Upper lobe of left lung (tissue), 6 donors: ENCODE data around the gene FAM234A. TPM values are rescaled to one million over a fixed set of nuclear protein-coding genes. Genes with fewer than 3 reads are reported as not detected.
"Not testable (repeated sequence)": the region's sequence is repeated elsewhere in the genome, so short reads cannot be mapped to it uniquely, and the experiment has no call there.

Experiments
- ATAC-seq, 2 donors: fragments of 200-7000 bp; cut with Tn5 transposase; one replicate each; pipeline ENCODE4 v1.9.1; 2022; ENCODE audit warnings: mild to moderate bottlenecking in 2 of 2, moderate library complexity in 2 of 2; ENCODE audit not compliant: low FRiP score in 2 of 2
- DNase-seq, 2 donors: peaks; one replicate each; pipeline ENCODE4 v3.0.0-alpha.2; 2019 to 2020
- H3K27ac ChIP-seq, 4 donors: fragments of 200-600 bp; sonication (generic); one replicate each; pipeline ENCODE4 v1.5.1; 2016 to 2019
- H3K27me3 ChIP-seq, 4 donors: fragments of 200-600 bp; sonication (generic); one replicate each; pipeline ENCODE4 v1.5.1; 2017 to 2019
- H3K36me3 ChIP-seq, 4 donors: fragments of 200-600 bp; sonication (generic); one replicate each; pipeline ENCODE4 v1.5.1; 2016 to 2019
- H3K4me1 ChIP-seq, 4 donors: fragments of 200-600 bp; sonication (generic); one replicate each; pipeline ENCODE4 v1.5.1; 2018 to 2019
- H3K4me3 ChIP-seq, 4 donors: fragments of 200-600 bp; sonication (generic); one replicate each; pipeline ENCODE4 v1.5.1; 2017 to 2019; ENCODE audit warnings: mild to moderate bottlenecking in 2 of 4, moderate library complexity in 1 of 4
- H3K9me3 ChIP-seq, 4 donors: fragments of 200-600 bp; sonication (generic); one replicate each; pipeline ENCODE4 v1.5.1; 2018 to 2019
- CTCF ChIP-seq, 6 experiments: fragments of 450-650 bp in 4 of 6; fragments of 200-600 bp in 2 of 6; sonication (generic) in 2 of 6; IDR thresholded peaks; one replicate each; pipeline ENCODE4 v1.5.1; 2016 to 2019; ENCODE audit warnings: antibody characterized with exemption in 6 of 6
- EP300 ChIP-seq, 4 donors: sonication (generic); formaldehyde crosslinking; IDR thresholded peaks; one replicate each; pipeline ENCODE4 v1.5.1; 2017; ENCODE audit warnings: antibody characterized with exemption in 4 of 4, control low read depth in 2 of 4
- POLR2A ChIP-seq, 4 donors: fragments of 450-650 bp; IDR thresholded peaks; one replicate each; pipeline ENCODE4 v1.5.1; 2016 to 2017; ENCODE audit warnings: antibody characterized with exemption in 4 of 4, mild to moderate bottlenecking in 2 of 4
- POLR2AphosphoS5 ChIP-seq, 2 donors: sonication (generic); formaldehyde crosslinking; IDR thresholded peaks; one replicate each; pipeline ENCODE4 v1.5.1; 2017; ENCODE audit warnings: antibody characterized with exemption in 2 of 2
- WGBS, 2 donors: methylation state at CpG; one replicate each; pipeline ENCODE4 v1.1.5; 2017 to 2018; 5-methylcytosine and 5-hydroxymethylcytosine counted together
- total RNA-seq, 6 donors: library from RNA; depleted of rRNA in 4 of 6; stranded (reverse); fragments of >200 nt in 4 of 6; gene quantifications; one replicate each; pipeline versions ENCODE4 v1.1.0 to v1.2.1, GENCODE V29; 2016 to 2021
- donor health status: DM: no; HTN: no; CAD: no; lungs with moderate emphysema.
- donor health status: DM: no; HTN: yes; CAD: no; lungs with severe emphysema.

Gene FAM234A
- total RNA-seq, 6 donors from 2014 or later, result 55.4 to 92.7 (median 66.0) TPM

GRCh38 chr16:194516-194915 is 40.1 kb upstream of the FAM234A start:
- Histone ChIP-seq H3K36me3 (peaks cover 32 to 100% (median 98%) of the 10 kb centered on the region in 4 donors), H3K4me1 (no peaks in the 10 kb centered on the region), H3K27me3 (no peaks in the 10 kb centered on the region), H3K4me3 (no peak overlapping the region), H3K9me3 (no peaks in the 10 kb centered on the region), H3K27ac (no peak overlapping the region)
- WGBS, 2 donors, result 94 to 100% methylated on average over 6 of the region's 6 CpGs
- DNase-seq, result no peak
- no peak for ATAC-seq
- TF ChIP-seq POLR2AphosphoS5 (IDR thresholded peaks at IDR 0.05) (no peak), POLR2A (IDR thresholded peaks at IDR 0.05) (no peak), CTCF (IDR thresholded peaks at IDR 0.05) (no peak), EP300 (IDR thresholded peaks at IDR 0.05) (no peak)

- 95 to 99% methylated on average over 5 of the region's 5 CpGs for WGBS, 2 donors
- ATAC-seq, result no peak
- H3K36me3 ChIP-seq, result peaks cover 21 to 93% (median 84%) of the 10 kb centered on the region in 4 donors
Measured at GRCh38 chr16:200388-200787, 34.2 kb upstream of the FAM234A start.

GRCh38 chr16:203246-203645 is 31.4 kb upstream of the FAM234A start:
- Histone ChIP-seq H3K27ac (no peak overlapping the region), H3K9me3 (no peaks in the 10 kb centered on the region), H3K4me1 (no peaks in the 10 kb centered on the region), H3K27me3 (no peaks in the 10 kb centered on the region), H3K4me3 (no peak overlapping the region), H3K36me3 (peaks cover 32 to 92% (median 82%) of the 10 kb centered on the region in 4 donors)
- TF ChIP-seq EP300 (IDR thresholded peaks at IDR 0.05), result no peak
- TF ChIP-seq CTCF (IDR thresholded peaks at IDR 0.05), result no peak
- TF ChIP-seq POLR2AphosphoS5 (IDR thresholded peaks at IDR 0.05), result no peak
- no peak for TF ChIP-seq POLR2A (IDR thresholded peaks at IDR 0.05)
- WGBS, 2 donors, result 93 to 95% methylated on average over 4 of the region's 4 CpGs
- ATAC-seq (no peak), DNase-seq (no peak)

More at GRCh38 chr16:200388-200787, 34.2 kb upstream of the FAM234A start:
- H3K4me1 ChIP-seq, result no peaks in the 10 kb centered on the region
- no peak for DNase-seq
- no peak overlapping the region for H3K4me3 ChIP-seq
- no peaks in the 10 kb centered on the region for H3K27me3 ChIP-seq
- H3K27ac ChIP-seq, result no peak overlapping the region
- H3K9me3 ChIP-seq, result no peaks in the 10 kb centered on the region
- TF ChIP-seq EP300 (IDR thresholded peaks at IDR 0.05) (no peak), POLR2A (IDR thresholded peaks at IDR 0.05) (no peak), CTCF (IDR thresholded peaks at IDR 0.05) (no peak), POLR2AphosphoS5 (IDR thresholded peaks at IDR 0.05) (no peak)

- H3K9me3 ChIP-seq, H3K4me1 ChIP-seq, H3K27ac ChIP-seq, ATAC-seq, H3K27me3 ChIP-seq, H3K4me3 ChIP-seq, DNase-seq: not testable (repeated sequence)
- 91 to 93% methylated on average over 9 of the region's 9 CpGs for WGBS, 2 donors
- peaks cover 37 to 92% (median 81%) of the 10 kb centered on the region in 4 donors for H3K36me3 ChIP-seq
Measured at GRCh38 chr16:204046-204445, 30.6 kb upstream of the FAM234A start.

- H3K4me3 ChIP-seq, H3K27me3 ChIP-seq, H3K27ac ChIP-seq, DNase-seq, H3K9me3 ChIP-seq, H3K4me1 ChIP-seq, ATAC-seq: not testable (repeated sequence)
- 90 to 95% methylated on average over 4 of the region's 4 CpGs for whole genome bisulfite sequencing, 2 donors
- H3K36me3 ChIP-seq, result peaks cover 31 to 90% (median 71%) of the 10 kb centered on the region in 4 donors
Measured at GRCh38 chr16:209359-209758, 25.3 kb upstream of the FAM234A start.

- 91 to 93% methylated on average over 14 of the region's 14 CpGs for WGBS, 2 donors
- not testable (repeated sequence) for H3K9me3 ChIP-seq, ATAC-seq, H3K27me3 ChIP-seq, H3K4me3 ChIP-seq, H3K27ac ChIP-seq, H3K4me1 ChIP-seq
- peak in 1 of 2 donors; percentile 60 for DNase-seq
- H3K36me3 ChIP-seq, result peaks cover 18 to 89% (median 66%) of the 10 kb centered on the region in 4 donors
Measured at GRCh38 chr16:211631-212180, 22.9 kb upstream of the FAM234A start.
